IPS DF 4.7 (cell line): ENCODE measurements around the gene PNPLA7.
"Not testable (repeated sequence)": the region's sequence is repeated elsewhere in the genome, so short reads cannot be mapped to it uniquely, and the experiment has no call there.

Source experiments
- DNase-seq: peaks from one replicate; pipeline ENCODE4 v3.0.0-alpha.2; 2013; ENCODE audit warnings: low spot score; ENCODE audit errors: extremely low read depth

Gene PNPLA7

DNA sequence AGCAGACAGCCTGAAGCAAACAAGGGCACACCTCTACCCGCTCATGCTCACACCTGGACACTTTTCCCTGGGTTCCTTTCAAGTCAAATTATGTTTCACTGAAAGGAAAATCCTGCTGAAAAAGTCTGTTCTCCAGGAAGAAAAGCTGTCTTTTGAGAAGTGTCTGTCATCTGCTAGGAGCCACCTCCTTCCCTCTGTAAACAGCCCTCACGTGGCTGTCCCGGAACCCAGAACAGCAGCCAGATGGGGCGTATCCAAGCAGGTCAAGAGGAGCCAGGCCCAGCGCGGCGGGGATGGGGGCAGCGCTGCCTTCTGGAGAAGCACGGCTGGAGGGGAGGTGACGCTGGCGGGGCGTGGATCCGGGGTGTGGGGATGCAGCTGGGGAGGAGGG is at the start of gene PNPLA7:
Gene PNPLA7 (minus strand): TSS at position 172 of the 391 bp plus-strand sequence. CDS start 205 bp downstream, outside the sequence.
- DNase-seq, result no peak

DNA sequence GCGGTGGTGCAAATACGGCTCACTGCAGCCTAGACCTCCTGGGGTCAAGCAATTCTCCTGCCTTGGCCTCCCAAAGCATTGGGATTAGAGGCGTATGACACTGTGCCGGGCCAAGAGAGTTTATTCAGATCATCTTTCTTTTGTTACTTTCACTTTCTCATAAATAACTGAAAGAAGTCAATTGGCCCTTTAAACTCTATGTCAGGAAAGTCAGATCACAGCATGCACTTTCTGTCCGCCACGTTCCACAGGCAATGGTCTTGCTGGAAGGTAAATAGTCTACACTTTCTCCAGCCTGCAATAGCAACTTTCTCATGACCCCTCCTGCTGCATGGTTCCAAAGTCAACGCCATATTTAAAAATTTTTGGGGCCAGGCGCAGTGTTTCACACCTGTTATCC is 48.7 kb upstream of the PNPLA7 start:
- no peak for DNase-seq

DNA sequence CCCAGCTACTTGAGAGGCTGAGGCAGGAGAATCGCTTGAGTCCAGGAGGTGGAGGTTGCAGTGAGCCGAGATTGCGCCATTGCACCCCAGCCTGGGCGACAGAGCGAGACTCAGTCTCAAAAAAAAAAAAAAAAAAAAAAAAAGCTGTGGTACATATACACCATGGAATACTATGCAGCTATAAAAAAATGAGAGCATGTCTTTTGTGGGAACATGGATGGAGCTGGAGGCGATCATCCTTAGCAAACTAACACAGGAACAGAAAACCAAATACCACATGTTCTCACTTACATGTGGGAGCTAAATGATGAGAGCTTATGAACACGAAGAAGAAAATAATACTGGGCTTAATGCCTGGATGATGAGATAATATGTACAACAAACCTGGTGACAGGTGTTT is 46.4 kb upstream of the PNPLA7 start:
- DNase-seq, result not testable (repeated sequence)

DNA sequence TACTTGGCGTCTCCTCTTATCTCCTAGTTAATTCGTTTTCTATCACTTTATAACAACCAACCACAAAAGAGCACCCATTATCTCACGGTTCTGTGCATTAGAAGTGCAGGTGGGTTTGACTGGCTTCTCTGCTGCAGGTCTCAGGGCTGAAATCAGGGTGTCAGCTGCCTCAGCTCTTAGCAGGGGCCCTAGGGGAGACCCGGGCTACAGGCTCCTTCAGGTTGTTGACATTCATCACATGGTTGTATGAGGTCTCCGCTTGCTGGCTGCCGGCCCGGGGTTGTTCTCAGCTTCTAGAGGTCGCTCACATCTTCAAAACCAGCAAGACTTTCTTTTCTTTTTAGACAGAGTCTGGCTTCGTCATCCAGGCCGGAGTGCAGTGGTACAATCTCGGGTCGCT is 43.0 kb upstream of the PNPLA7 start:
- no peak for DNase-seq

DNA sequence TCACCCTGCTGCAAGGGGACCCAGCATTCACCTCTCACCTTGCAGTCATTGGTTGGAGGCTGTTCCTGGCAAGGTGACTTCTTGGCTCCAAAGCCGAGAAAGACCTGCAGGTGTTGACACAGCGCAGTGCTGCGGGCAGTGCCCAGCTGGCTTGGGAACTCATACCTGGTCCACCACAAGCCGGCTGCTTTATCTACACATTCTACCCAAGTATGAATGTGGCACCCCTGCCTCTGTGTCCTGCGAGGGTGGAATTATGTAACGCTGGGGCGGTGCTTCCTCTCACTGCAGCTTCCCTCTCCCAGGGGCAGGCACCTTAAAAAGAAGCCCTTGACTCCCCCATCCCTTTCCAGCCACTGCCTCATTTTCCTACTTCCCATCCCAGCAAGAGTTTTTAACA is 42.6 kb upstream of the PNPLA7 start:
- no peak for DNase-seq

DNA sequence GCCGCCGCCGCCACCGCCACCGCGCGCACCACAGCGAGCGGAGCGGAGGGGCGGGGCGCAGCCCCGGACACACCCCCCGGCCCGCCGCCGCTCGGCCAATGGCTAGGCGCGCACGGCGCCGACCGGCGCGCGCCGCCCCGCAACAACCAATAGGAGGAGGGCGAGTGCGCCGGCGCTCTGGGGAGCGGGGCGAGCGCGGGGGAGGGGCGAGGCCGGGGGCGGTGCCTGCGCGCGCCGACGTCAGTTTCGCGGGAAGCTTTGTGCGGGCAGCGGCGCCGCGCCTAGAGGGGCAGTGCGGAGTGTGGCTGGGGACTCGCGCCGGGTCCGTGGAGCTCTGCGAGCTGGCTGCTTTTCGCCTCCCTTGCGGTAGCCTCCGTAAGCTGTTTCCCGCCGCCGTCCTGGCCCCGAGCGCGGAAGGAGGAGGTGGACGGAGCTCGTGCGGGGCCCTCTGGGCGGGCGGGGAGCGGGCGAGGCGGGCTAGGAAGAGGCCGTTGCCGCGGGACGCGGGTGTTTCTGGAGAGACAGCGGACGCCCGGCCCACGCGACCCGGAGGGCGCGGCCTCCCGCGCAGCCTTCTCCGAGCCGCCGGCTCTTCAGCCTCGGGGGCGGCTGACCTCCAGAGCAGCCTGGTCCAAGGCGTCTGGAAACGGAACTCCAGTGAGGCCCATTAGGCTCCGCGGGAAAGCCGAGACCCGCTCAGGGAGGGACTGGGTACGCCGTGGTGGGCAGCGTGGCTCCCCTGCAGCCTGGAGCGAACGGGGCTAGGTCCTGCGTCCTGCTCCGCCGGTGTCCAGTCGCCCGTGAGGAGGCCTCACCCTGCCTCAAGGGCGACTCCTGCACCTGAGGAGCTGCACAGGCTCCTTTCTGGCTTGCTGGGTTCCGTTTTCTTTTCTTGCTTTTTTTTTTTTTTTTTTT is 40.5 kb upstream of the PNPLA7 start, which contains the start of gene ZMYND19:
Gene ZMYND19 (minus strand): TSS at position 44 of the 915 bp plus-strand sequence. CDS start 249 bp downstream, outside the sequence.
- DNase-seq, result no peak

DNA sequence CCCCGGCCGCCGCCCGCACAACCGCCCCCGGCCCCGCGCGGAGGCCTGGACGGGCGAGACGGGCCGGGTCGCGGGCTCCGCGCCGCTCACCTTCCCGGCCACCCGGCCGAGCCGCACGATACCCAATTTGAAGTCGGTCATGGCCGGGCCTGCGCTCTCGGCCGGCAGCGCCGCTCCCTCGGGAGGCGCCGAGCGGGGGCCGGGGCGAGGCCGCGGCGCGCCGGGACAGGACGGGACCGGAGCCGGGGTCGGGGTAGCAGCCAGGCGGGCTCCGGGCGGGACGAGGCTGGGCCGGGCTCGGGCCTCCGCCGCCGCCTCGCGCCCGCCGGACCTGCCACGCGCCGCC is 39.9 kb upstream of the PNPLA7 start:
- no peak for DNase-seq

DNA sequence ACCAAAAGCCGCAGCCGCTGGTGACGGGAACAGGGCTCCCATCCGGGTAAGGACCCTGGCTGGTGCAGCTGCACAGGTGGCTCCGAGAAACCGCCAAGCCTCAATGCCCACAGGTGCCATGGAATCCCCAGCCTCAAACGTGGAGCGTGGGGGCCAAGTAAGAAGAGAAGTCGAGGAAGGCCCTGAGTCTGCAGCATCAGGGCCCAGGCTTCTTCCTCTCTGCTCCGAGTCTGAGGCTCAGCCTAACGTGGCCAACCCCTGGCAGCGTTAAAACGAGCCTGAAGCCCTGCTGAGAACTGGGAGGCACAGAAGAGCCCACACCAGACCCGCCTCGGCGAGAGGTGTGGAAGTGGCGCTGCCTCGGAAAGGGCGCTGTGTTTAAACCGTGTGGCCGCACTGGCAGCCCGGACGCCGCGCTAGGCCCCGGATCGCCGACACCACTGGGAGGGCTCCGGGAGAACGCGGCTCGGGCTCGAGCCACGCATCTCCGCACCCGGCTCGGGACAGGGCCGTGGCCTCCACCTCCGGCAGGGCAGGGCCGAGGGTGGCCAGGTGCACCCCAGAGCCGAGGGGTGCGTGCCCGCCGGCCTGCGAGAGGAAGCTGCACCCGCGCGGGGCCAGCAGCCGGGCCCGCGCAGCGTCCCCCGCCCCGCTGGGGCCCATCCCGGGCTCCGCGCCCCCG is 39.4 kb upstream of the PNPLA7 start:
- DNase-seq, result no peak

DNA sequence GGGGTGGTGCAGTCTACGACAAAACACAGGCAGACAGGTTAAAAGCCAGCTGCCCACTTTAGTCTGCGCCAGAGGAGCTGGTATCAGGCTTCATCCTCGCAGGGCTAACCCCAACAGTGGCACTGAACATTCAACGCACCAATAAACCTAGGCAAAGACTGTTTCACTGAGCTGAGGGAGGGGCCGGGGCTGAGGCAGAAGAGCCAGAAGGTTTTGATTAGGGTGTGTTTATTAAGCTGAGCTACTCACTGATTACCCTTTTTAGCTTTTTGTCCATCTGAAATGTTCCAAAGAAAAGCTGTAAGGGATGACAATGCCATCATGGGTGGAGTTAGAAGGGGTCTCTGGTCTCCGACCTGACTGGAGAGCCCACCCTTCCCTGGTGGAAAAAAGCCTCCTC is 38.7 kb upstream of the PNPLA7 start:
- DNase-seq, result no peak

DNA sequence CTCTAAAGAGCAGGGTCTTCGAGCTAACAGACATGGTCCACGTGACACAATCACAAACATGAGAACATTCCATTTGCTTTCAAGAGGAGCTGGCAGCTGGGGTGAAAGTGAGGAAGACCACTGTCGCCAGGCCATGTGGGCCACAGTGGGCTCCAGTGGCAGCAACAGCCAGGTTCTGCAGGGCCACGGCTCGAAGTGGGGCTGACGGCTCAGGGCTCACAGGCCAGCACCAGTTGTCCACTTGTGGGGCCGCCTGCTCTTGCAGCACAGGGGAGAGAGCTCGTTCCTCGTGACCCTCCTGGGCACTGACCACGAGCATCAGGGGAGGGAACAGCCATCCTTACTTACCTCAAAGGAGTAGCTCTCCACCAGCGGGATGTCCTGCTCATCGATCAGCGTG is 38.1 kb upstream of the PNPLA7 start:
- no peak for DNase-seq

DNA sequence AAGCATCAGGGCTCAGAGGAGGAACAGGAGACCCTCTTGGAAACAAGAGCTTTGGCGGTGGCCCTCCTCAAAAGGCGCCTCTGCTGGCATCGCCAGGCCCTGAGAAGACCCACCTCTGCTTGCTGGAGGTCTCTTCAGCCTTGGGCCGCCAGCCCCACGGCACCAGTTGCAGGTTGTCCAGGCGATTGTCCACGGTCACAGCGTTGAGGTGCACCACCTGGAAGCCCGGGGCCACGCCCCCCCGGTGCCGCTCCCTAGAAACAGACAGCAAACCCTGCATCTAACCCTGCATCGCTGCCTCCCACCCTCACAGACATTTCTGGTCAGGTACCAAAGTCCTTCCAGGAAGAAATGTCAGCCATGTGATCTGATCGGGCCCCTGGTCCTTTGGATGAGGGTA is 36.7 kb upstream of the PNPLA7 start:
- no peak for DNase-seq

DNA sequence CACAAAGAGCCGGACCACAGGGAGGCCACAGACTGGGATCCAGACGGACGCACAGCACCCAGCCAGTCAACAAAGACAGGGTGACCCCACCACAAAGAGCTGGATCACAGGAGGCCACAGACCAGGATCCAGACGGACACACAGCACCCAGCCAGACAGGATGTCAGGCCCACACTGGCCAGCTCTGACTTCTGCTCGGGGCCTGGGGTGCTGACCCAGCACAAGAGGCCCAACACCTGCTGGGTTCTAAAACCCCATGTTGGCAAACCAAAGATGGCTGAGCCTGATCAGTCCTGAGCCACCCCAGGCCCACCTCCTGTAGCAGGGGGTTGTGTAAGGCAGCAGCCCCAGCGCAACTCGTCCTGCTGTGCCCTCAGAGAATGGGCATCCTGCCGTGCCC is 33.8 kb upstream of the PNPLA7 start:
- no peak for DNase-seq

DNA sequence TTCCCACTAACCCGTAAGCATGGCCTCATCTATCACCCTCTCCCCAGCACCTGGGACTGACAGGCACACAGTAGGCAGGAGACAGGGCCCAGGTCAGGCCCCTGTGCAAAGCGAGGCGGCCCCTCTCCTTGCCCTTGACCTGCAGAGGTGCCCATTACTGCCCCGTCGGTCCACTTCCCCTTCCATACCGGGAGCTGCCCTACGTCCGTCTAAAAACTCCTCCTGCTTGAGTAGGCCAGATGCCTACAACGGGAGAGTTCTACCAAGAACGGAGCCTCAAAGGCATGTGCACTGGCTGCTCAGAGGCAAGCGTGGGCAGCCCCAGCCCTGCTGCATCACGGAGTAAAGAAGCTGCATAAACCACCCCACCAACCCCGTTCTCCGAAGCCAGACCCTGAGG is 33.1 kb upstream of the PNPLA7 start:
- DNase-seq, result no peak

DNA sequence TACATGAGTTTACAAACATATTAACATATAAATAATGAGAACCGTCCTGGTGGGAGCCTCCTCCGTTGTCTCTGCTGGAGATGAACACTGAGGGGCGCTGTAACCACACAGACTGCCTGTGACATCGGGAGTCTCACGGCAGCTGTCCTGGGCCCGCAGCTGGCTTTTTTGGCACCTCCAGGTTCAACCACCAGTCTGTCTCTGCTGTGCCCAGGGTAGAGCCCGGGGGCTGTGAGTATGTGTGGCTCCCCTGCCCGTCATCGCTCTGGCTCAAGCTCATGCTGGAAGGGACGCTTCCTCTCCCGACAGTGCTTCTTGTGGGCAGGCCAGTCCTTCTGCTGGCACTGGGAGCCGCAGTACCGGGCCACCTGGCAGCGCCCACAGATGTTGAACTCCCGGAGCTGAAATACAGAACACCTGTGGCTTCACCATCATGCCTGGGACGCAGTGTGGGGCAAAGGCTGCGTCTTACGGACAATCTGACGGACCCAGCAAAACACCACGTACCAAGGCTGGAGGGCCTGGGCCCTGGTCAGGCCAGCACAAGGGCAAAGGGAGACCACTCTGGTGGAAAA is 32.2 kb upstream of the PNPLA7 start:
- no peak for DNase-seq

DNA sequence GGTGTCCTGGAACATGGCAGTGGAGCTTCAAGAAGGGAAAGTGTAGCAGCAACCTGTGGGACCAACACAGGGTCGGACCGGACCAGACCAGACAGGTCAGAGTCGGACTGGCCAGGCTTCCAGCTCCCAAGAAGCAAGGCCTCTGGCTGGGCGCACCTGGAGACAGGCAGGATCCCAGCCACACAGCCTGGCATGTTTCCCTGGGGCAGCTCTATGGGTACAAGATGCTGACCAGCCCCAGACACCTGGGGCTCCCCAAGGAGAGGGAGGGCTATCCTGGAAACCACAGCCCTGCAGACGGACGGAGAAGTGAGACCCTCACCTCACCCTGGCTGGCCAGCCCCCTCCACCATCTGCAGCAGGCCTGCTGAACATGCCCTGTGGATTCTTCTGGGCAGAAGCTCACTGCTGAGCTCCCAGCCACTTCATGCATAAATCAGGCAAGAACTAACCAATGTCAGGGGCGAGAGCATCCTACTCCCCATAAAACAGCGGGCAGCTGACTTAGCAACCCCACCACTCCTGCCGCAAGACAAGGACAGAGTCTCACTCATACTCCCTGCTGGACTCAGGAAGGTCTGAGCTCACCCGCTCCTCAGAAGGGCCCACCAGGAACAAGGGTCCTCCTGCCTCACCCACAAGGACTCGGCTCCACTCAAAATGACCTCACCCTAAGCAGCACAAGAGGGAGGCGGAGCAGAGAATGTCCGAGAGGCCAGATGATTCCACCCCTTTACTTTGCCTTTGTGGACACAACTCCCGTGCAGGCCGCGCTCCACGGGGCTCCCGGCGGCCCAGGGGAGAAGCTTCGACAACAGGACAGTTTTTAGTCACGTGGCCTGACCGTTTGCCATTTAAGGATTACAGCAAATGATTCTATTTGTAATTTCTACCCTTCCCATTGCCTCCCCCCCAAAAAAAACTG is 31.4 kb upstream of the PNPLA7 start:
- no peak for DNase-seq

DNA sequence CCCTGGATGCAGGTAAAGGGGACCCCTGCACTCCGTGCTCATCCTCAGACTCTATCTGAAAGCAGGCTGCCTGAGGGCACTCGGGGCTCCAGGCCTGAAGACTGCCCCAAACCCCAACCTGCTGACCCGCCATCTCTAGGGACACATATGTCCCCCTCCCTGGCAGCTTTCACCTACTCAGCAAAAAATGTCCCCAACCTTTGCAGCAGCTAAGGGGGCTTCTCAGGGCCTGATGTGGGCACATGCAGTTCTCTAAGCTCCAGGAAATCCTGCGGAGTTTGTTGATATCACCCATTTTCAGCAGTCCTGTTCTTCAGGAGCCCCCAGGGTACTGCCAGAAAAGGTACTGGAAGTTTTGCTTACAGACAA is 30.7 kb upstream of the PNPLA7 start:
- DNase-seq, result no peak

DNA sequence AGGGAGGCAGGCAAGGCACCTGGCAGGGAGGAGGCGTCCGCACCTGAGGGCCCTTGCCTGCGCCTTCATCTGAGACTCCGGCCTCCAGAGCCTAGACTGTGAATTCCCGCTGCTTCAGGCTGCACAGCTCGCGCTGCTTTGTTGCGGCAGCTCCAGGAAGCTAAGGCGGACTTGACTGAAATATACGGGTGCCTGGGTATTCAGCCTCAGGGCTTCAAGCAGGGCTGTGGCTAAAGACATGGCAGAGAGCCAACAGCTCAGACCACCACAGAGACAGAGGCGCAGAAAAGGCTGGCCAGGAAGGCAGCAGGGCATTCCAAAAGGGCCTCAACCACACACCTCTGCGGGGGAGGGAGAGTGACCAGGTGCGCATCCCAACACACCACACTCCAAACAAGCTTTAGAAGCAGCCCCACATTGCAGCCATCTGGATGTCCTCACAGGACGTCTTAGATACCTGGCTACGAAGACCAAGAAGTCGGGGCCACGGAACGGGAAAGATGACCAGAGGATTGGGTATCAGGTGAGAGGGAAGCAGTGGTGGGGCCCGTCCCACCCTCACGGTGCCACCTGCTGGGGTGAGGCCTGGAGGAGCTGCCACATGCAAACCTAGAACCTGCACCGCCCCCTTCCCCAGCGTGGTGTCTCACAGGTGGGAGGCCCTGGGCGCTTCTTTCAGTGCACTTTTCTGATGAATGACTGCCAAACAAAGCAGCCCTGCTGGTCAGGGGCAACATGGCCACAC is 30.2 kb upstream of the PNPLA7 start:
- no peak for DNase-seq

DNA sequence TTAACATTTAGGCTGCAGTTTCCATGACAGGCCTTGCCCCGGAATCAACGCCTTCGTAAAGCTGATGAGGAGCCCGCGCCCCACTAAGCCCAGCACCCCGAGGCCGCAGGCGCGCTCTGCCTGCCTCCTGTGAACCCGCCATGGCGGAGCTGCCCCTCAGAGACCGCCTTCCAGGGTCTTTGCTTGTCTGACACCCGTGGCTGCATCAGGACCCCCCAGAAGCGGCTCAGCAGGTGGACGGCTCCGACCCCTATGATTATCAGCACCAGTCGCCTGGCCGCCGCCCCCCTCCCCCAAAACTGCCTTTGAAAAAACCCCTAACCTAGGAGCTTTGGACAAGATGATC is 29.0 kb upstream of the PNPLA7 start:
- no peak for DNase-seq

DNA sequence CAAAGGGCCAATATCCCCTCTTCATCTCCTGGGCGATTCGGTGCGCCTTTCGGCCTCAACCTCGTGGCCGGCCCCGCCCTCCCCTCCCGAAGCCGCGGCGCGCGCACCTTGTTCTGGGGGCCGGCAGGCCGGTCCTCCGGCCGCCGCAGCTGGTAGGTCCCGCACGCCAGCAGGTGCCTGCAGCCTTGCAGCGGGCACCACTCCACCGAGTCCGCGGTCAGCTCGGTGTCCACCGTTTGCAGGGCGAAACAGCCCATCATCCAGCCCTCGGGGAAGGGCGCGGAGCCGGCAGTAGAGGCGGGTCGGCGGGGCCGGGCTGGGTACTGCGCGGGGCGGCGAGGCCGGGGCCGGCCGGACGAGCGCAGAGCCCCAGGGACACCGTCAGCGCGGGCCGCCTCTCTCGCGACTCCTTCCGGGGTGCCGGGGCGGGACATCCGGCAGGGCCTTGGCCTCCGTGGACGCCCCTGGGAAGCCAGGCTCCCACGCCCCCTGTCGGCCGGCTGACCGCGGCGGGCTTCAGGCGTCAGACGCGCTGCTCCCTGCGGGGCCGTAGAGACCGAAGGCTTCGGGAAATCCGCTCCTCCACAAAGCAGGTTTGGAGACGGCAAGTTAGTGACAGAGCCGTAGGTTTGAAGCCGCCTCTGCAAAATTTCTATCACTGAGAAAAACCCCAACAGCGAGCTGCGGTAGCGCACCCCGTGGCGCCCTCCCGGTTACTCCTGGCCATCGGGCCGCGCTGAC is 28.5 kb upstream of the PNPLA7 start, which contains the start of gene DPH7:
Gene DPH7 (minus strand): TSS at position 408 of the 741 bp plus-strand sequence. CDS start 148 bp downstream, at position 260.
- DNase-seq, result peak; percentile 69
